B cell (primary cell): ENCODE results near the gene GCN1.

ENCODE experiments used
- CTCF ChIP-seq: fragments of 200-600 bp; IDR thresholded peaks from one replicate; pipeline ENCODE4 v1.8.0; 2022; ENCODE audit warnings: antibody characterized with exemption, mild to moderate bottlenecking
- EZH2 ChIP-seq: IDR thresholded peaks from 2 replicates; pipeline ENCODE4 v1.6.1; 2012; ENCODE audit warnings: borderline replicate concordance, low read depth, mild to moderate bottlenecking, moderate library complexity, low read length; ENCODE audit not compliant: insufficient read depth, poor library complexity, severe bottlenecking

- TF ChIP-seq CTCF (no peak), EZH2 (no peak)
Observed at GRCh38 chr12:120209851-120210250, 15.3 kb upstream of the GCN1 start.
